Upper lobe of left lung (tissue), 6 donors: ENCODE measurements around the gene LRRC42. TPM values are rescaled to one million over a fixed set of nuclear protein-coding genes. Genes with fewer than 3 reads are reported as not detected.

Source experiments
- ATAC-seq, 2 donors: fragments of 200-7000 bp; cut with Tn5 transposase; one replicate each; pipeline ENCODE4 v1.9.1; 2022; ENCODE audit warnings: mild to moderate bottlenecking in 2 of 2, moderate library complexity in 2 of 2; ENCODE audit not compliant: low FRiP score in 2 of 2
- DNase-seq, 2 donors: peaks; one replicate each; pipeline ENCODE4 v3.0.0-alpha.2; 2019 to 2020
- H3K27ac ChIP-seq, 4 donors: fragments of 200-600 bp; sonication (generic); one replicate each; pipeline ENCODE4 v1.5.1; 2016 to 2019
- H3K27me3 ChIP-seq, 4 donors: fragments of 200-600 bp; sonication (generic); one replicate each; pipeline ENCODE4 v1.5.1; 2017 to 2019
- H3K36me3 ChIP-seq, 4 donors: fragments of 200-600 bp; sonication (generic); one replicate each; pipeline ENCODE4 v1.5.1; 2016 to 2019
- H3K4me1 ChIP-seq, 4 donors: fragments of 200-600 bp; sonication (generic); one replicate each; pipeline ENCODE4 v1.5.1; 2018 to 2019
- H3K4me3 ChIP-seq, 4 donors: fragments of 200-600 bp; sonication (generic); one replicate each; pipeline ENCODE4 v1.5.1; 2017 to 2019; ENCODE audit warnings: mild to moderate bottlenecking in 2 of 4, moderate library complexity in 1 of 4
- H3K9me3 ChIP-seq, 4 donors: fragments of 200-600 bp; sonication (generic); one replicate each; pipeline ENCODE4 v1.5.1; 2018 to 2019
- EP300 ChIP-seq, 4 donors: sonication (generic); formaldehyde crosslinking; IDR thresholded peaks; one replicate each; pipeline ENCODE4 v1.5.1; 2017; ENCODE audit warnings: antibody characterized with exemption in 4 of 4, control low read depth in 2 of 4
- POLR2A ChIP-seq, 4 donors: fragments of 450-650 bp; IDR thresholded peaks; one replicate each; pipeline ENCODE4 v1.5.1; 2016 to 2017; ENCODE audit warnings: antibody characterized with exemption in 4 of 4, mild to moderate bottlenecking in 2 of 4
- POLR2AphosphoS5 ChIP-seq, 2 donors: sonication (generic); formaldehyde crosslinking; IDR thresholded peaks; one replicate each; pipeline ENCODE4 v1.5.1; 2017; ENCODE audit warnings: antibody characterized with exemption in 2 of 2
- WGBS, 2 donors: methylation state at CpG; one replicate each; pipeline ENCODE4 v1.1.5; 2017 to 2018; 5-methylcytosine and 5-hydroxymethylcytosine counted together
- total RNA-seq, 6 donors: library from RNA; depleted of rRNA in 4 of 6; stranded (reverse); fragments of >200 nt in 4 of 6; gene quantifications; one replicate each; pipeline versions ENCODE4 v1.1.0 to v1.2.1, GENCODE V29; 2016 to 2021
- TF ChIP-seq, protein P1 (sequence below), 6 experiments: fragments of 450-650 bp in 4 of 6; fragments of 200-600 bp in 2 of 6; sonication (generic) in 2 of 6; IDR thresholded peaks; one replicate each; pipeline ENCODE4 v1.5.1; 2016 to 2019; ENCODE audit warnings: antibody characterized with exemption in 6 of 6
- donor health status: DM: no; HTN: no; CAD: no; lungs with moderate emphysema.
- donor health status: DM: no; HTN: yes; CAD: no; lungs with severe emphysema.

Gene LRRC42
- total RNA-seq, 6 donors from 2014 or later = 13.2 to 26.6 (median 17.6) TPM

DNA sequence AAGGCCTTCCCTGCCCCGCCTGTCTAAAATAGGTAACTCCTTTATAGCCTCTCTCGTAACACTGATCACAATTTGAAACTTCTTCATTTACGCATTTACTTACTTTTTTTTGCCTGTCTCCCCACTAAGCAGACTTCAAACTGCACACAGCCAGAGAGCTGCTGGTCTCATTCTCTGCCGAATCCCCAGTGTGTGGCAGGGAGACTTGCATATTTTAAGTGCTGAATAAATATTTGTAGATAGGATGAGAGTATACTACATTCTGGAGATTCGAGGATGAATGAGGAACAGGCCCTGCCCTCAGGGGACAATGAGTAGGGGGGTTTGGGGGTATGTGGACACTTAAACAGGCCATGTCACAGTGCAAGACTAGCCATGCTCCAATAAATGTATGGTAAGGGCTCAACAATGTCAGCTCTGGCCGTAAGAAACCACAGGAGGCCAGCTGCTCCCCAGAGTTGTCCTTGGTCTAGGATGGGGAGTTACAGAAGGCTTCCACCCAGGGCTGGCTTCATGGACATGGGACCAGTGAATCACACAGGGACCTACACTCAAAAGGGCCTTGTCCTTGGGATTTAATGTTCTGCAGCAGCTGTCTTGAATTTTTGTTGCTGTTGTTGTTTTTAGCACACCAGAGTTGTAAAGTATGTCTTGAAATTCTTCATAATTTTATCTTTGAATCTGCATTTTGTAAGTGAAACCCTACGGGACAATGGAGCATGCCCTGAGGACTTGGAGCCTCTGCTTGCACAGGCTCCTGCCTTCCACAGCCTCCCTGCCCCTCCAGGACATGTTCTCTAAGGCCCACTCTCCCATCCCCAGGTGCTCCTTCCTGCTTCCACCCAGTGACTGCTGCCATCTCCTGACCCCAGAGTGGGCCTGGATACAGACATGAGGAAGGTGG lies 43.7 kb upstream of the LRRC42 start:
- no peak overlapping the region for H3K4me3 ChIP-seq
- no peaks in the 10 kb centered on the region for H3K27me3 ChIP-seq
- peaks cover 0 to 10% (median 8%) of the 10 kb centered on the region in 4 donors for H3K4me1 ChIP-seq
- WGBS, 2 donors = 63 to 72% methylated on average over 6 to 7 of the region's 7 CpGs
- no peak overlapping the region for H3K27ac ChIP-seq
- DNase-seq (no peak), ATAC-seq (no peak)
- no peaks in the 10 kb centered on the region for H3K9me3 ChIP-seq
- TF ChIP-seq EP300 (IDR thresholded peaks at IDR 0.05) (no peak), POLR2A (IDR thresholded peaks at IDR 0.05) (no peak), POLR2AphosphoS5 (IDR thresholded peaks at IDR 0.05) (no peak)
- TF ChIP-seq, protein P1, sequence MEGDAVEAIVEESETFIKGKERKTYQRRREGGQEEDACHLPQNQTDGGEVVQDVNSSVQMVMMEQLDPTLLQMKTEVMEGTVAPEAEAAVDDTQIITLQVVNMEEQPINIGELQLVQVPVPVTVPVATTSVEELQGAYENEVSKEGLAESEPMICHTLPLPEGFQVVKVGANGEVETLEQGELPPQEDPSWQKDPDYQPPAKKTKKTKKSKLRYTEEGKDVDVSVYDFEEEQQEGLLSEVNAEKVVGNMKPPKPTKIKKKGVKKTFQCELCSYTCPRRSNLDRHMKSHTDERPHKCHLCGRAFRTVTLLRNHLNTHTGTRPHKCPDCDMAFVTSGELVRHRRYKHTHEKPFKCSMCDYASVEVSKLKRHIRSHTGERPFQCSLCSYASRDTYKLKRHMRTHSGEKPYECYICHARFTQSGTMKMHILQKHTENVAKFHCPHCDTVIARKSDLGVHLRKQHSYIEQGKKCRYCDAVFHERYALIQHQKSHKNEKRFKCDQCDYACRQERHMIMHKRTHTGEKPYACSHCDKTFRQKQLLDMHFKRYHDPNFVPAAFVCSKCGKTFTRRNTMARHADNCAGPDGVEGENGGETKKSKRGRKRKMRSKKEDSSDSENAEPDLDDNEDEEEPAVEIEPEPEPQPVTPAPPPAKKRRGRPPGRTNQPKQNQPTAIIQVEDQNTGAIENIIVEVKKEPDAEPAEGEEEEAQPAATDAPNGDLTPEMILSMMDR (IDR thresholded peaks at IDR 0.05) = no peak
- peaks cover 0 to 3% (median 0%) of the 10 kb centered on the region in 4 donors for H3K36me3 ChIP-seq

DNA sequence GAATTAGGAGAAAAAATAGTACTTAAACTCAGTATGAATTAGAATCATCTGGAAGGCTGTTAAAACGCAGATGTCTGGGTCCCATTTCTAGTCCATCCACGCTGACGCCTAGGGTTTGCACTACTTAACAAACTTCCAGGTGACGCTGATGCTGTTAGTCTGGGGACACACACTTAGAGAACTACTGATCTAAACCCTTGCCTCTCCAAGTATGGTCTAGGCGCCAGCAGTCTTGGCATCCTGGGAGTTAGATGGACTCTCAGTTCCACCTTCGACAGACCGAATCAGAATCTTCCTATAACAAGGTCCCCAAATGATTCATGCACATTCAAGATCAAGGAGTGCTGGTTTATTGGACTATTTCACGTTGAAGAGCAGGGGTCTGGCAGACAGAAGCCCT lies 40.6 kb upstream of the LRRC42 start:
- DNase-seq = no peak
- TF ChIP-seq POLR2A (IDR thresholded peaks at IDR 0.05) = no peak
- TF ChIP-seq, protein P1 (IDR thresholded peaks at IDR 0.05) = no peak
- TF ChIP-seq POLR2AphosphoS5 (IDR thresholded peaks at IDR 0.05) = no peak
- no peak for TF ChIP-seq EP300 (IDR thresholded peaks at IDR 0.05)
- ATAC-seq = no peak
- Histone ChIP-seq H3K4me1 (peaks cover 0 to 3% (median 0%) of the 10 kb centered on the region in 4 donors), H3K36me3 (peaks cover 0 to 3% (median 0%) of the 10 kb centered on the region in 4 donors), H3K27me3 (no peaks in the 10 kb centered on the region), H3K27ac (no peak overlapping the region), H3K4me3 (no peak overlapping the region), H3K9me3 (no peaks in the 10 kb centered on the region)
- WGBS, 2 donors = 92 to 96% methylated on average over 8 of the region's 8 CpGs

DNA sequence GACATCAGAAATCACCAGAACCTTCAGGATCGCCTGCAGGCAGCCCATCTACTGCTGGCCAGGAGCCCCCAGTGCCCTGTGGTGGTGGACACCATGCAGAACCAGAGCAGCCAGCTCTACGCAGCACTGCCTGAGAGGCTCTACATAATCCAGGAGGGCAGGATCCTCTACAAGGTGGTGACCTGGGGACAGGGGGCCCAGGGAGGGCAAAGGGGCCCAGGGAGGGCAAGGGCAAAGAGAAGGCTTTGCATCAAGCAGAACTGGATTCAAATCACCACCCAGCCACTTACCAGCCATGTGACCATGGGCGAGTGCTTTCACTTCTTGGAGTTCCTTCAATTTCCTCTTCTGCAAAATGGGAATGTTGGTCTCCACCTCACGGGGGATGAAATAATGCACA lies 40.0 kb upstream of the LRRC42 start:
- WGBS, 2 donors = 88% methylated on average over 2 to 4 of the region's 4 CpGs
- Histone ChIP-seq H3K27me3 (no peaks in the 10 kb centered on the region), H3K9me3 (no peaks in the 10 kb centered on the region), H3K27ac (no peak overlapping the region), H3K4me3 (no peak overlapping the region), H3K36me3 (peaks cover 0 to 3% (median 0%) of the 10 kb centered on the region in 4 donors), H3K4me1 (peaks cover 0 to 3% (median 0%) of the 10 kb centered on the region in 4 donors)
- DNase-seq (no peak), ATAC-seq (no peak)
- TF ChIP-seq, protein P1 (IDR thresholded peaks at IDR 0.05) = no peak
- TF ChIP-seq POLR2AphosphoS5 (IDR thresholded peaks at IDR 0.05) (no peak), EP300 (IDR thresholded peaks at IDR 0.05) (no peak)

DNA sequence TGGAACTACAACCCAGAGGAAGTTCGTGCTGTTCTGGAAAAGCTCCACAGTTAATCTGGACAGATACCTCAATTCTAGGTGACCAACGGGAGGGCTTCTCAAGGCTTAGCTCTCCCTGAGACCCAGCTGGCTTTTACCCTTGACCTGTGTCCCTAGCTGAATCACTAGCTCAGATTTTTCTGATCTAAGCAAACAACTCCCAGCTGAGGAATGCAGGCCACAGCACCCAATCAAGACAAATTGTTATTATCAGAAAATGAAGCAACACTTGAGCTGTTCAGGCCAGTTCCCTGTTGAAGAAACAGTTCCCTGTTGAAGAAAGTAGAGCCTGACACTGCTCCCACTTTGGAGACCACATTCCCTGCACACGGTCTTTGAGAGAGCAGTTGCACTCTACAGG lies 36.2 kb upstream of the LRRC42 start:
- Histone ChIP-seq H3K27ac (peak overlapping the region in 1 of 4 donors; percentile 20), H3K4me1 (peaks cover 0 to 3% (median 0%) of the 10 kb centered on the region in 4 donors), H3K9me3 (no peaks in the 10 kb centered on the region), H3K27me3 (no peaks in the 10 kb centered on the region), H3K36me3 (peaks cover 0 to 8% (median 1%) of the 10 kb centered on the region in 4 donors), H3K4me3 (no peak overlapping the region)
- ATAC-seq = no peak
- no peak for DNase-seq
- WGBS, 2 donors = 58 to 61% methylated on average over 3 of the region's 3 CpGs
- TF ChIP-seq EP300 (IDR thresholded peaks at IDR 0.05) = no peak

DNA sequence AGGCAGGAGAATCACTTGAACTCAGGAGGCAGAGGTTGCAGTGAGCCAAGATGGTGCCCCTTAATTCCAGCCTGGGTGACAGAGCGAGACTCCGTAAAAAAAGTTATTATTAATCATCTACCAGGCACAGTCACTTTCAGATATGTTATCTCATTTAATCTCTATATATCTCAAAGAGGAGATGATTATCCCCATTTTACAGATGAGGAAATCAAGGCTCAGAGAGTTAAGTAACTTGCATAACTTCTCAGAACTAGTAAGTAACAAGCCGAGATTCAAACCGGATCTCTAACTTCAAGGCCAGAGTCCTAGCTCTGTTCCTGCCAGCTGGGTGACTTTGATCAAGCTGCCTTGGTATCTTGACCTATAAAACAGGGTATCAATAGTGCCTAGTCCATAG lies 34.7 kb upstream of the LRRC42 start:
- Histone ChIP-seq H3K9me3 (no peaks in the 10 kb centered on the region), H3K27ac (no peak overlapping the region), H3K27me3 (no peaks in the 10 kb centered on the region), H3K4me3 (no peak overlapping the region), H3K36me3 (peaks cover 0 to 11% (median 4%) of the 10 kb centered on the region in 4 donors), H3K4me1 (peaks cover 0 to 3% (median 0%) of the 10 kb centered on the region in 4 donors)
- TF ChIP-seq POLR2A (IDR thresholded peaks at IDR 0.05) (no peak), EP300 (IDR thresholded peaks at IDR 0.05) (no peak), POLR2AphosphoS5 (IDR thresholded peaks at IDR 0.05) (no peak)
- TF ChIP-seq, protein P1 (IDR thresholded peaks at IDR 0.05) = no peak
- no peak for DNase-seq
- ATAC-seq = no peak
- WGBS, 2 donors = 94 to 97% methylated on average over 4 of the region's 4 CpGs
